SKM-1 treated with dmso at 0.1 percent for 144 hours (cell line): Measurements from ENCODE around the gene TRIM29.

Experiments used
- DNase-seq: peaks from one replicate; lab custom pipeline; 2025; ENCODE audit not compliant: unreplicated experiment; lab: John Stamatoyannopoulos, UW

The TRIM29 gene

GRCh38 chr11:120124355-120124754 lies 13.6 kb downstream of the TRIM29 start:
- no peak for DNase-seq

GRCh38 chr11:120123946-120124345 lies 14.0 kb downstream of the TRIM29 start:
- DNase-seq, result no peak

- no peak for DNase-seq
Measured at GRCh38 chr11:120122924-120123683, 14.8 kb downstream of the TRIM29 start.

GRCh38 chr11:120121914-120122473 lies 15.9 kb downstream of the TRIM29 start:
- DNase-seq, result no peak

GRCh38 chr11:120121336-120121735 lies 16.6 kb downstream of the TRIM29 start:
- DNase-seq, result no peak

- DNase-seq, result no peak
Measured at GRCh38 chr11:120120805-120121335, 17.0 kb downstream of the TRIM29 start.

GRCh38 chr11:120119121-120119520 lies 18.8 kb downstream of the TRIM29 start:
- no peak for DNase-seq

GRCh38 chr11:120117991-120118390 lies 19.9 kb downstream of the TRIM29 start:
- DNase-seq, result no peak

- no peak for DNase-seq
Measured at GRCh38 chr11:120116966-120117365, 20.9 kb downstream of the TRIM29 start.

GRCh38 chr11:120115272-120116000 lies 22.5 kb downstream of the TRIM29 start:
- no peak for DNase-seq

- no peak for DNase-seq
Measured at GRCh38 chr11:120112174-120112796, 25.6 kb downstream of the TRIM29 start.

GRCh38 chr11:120109531-120109930 lies 28.4 kb downstream of the TRIM29 start:
- no peak for DNase-seq

- DNase-seq, result no peak
Measured at GRCh38 chr11:120108785-120109168, 29.1 kb downstream of the TRIM29 start.

GRCh38 chr11:120108154-120108784 lies 29.6 kb downstream of the TRIM29 start:
- peak; percentile 43 for DNase-seq

GRCh38 chr11:120107692-120108091 lies 30.2 kb downstream of the TRIM29 start:
- DNase-seq, result no peak

- DNase-seq, result no peak
Measured at GRCh38 chr11:120106354-120107150, 31.4 kb downstream of the TRIM29 start.

GRCh38 chr11:120105576-120105975 lies 32.3 kb downstream of the TRIM29 start:
- no peak for DNase-seq

- DNase-seq, result no peak
Measured at GRCh38 chr11:120104041-120104565, 33.8 kb downstream of the TRIM29 start.

- no peak for DNase-seq
Measured at GRCh38 chr11:120102864-120103122, 35.1 kb downstream of the TRIM29 start.
